Fibroblast of lung (primary cell): ENCODE results near the gene TMEM250.

ENCODE experiments used
- EZH2 ChIP-seq: IDR thresholded peaks from 2 replicates; pipeline ENCODE4 v1.5.1; 2012; ENCODE audit warnings: low read length, control low read depth, mild to moderate bottlenecking; ENCODE audit errors: missing control alignments
- TF ChIP-seq, protein P1 (sequence below), 2 donors: IDR thresholded peaks in 1 of 2; conservative IDR thresholded peaks in 1 of 2; 1 replicate in 1 of 2; 2 replicates in 1 of 2; pipeline ENCODE4 v1.5.1; 2011 to 2012; ENCODE audit warnings: low read length in 2 of 2, control low read depth in 1 of 2, inconsistent platforms in 1 of 2, low read depth in 1 of 2, mild to moderate bottlenecking in 1 of 2

DNA sequence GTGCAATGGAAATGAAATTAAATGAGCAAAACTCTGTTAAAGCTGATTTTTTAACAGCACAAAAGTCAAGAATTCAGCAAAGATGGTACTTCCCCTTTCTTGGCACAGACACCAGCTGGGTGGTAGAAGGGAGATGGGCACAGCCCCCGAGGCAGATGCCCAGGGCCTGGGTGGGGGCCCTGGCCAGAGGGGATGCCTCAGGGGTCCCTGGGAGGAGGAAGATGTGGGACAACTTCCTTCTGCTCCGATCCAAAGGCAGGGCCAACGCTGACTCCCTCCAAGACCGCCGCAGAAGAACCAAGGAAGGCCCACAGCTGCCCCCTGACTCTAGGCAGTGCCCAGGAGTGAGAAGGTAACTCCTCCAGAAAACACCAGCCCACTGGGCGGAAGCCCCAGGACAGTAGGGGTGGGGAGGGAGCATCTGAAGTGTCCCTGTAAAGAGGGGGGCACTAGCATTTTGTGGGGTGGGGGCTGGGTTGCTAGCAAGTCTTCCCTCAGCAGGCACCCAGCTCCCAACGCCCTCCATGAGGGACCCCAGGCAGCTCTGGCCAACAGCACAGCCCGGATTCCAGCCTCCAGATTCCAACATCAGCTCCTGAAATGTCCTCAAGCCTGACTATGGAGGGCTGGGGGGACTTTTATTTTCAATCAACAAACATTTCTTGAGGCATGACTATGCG is 28.5 kb downstream of the TMEM250 start:
- no peak for TF ChIP-seq EZH2
- TF ChIP-seq, protein P1, sequence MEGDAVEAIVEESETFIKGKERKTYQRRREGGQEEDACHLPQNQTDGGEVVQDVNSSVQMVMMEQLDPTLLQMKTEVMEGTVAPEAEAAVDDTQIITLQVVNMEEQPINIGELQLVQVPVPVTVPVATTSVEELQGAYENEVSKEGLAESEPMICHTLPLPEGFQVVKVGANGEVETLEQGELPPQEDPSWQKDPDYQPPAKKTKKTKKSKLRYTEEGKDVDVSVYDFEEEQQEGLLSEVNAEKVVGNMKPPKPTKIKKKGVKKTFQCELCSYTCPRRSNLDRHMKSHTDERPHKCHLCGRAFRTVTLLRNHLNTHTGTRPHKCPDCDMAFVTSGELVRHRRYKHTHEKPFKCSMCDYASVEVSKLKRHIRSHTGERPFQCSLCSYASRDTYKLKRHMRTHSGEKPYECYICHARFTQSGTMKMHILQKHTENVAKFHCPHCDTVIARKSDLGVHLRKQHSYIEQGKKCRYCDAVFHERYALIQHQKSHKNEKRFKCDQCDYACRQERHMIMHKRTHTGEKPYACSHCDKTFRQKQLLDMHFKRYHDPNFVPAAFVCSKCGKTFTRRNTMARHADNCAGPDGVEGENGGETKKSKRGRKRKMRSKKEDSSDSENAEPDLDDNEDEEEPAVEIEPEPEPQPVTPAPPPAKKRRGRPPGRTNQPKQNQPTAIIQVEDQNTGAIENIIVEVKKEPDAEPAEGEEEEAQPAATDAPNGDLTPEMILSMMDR (conservative IDR thresholded peaks at IDR 0.05 in 1 of 2, IDR thresholded peaks at IDR 0.05 in 1 of 2; ENCODE audit: low read depth in 1 of 2, low read length in 2 of 2), result no peak
